Fibroblast of pulmonary artery (primary cell): ENCODE results near the gene SLCO2B1.

Experiments
- DNase-seq: peaks from one replicate; pipeline ENCODE4 v3.0.0-alpha.2; 2010; ENCODE audit warnings: low read depth
- H3K4me3 ChIP-seq: replicated peaks from 2 replicates; pipeline ENCODE4 v1.5.1; 2011; ENCODE audit warnings: low read depth, mild to moderate bottlenecking, control low read depth, low read length, moderate library complexity
- CTCF ChIP-seq: IDR thresholded peaks from 2 replicates; pipeline ENCODE4 v1.5.1; 2011; ENCODE audit warnings: mild to moderate bottlenecking, control low read depth, low read length, inconsistent platforms; ENCODE audit errors: missing control alignments

The SLCO2B1 gene

DNA sequence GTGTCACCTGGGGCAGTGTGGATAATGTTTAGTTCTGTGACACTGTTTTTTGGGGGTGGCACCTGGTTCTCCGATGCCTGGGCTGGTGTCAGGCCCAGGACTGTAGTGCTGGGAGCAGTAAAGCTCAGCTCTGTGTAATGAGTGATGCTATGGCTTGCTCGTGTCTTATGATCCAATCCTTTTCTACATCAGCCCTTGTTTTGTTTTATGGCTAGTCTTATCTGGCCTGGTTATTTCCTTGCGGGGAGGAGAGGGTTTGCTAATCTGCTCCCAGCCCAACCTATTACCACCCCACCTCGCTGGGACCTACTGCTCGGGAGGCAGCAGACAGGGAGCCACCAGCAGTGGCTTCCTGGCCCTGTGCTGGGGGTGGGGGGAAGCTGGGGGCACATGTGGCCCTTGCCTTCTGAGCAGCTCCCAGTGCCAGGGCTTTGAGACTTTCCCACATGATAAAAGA is 54.7 kb downstream of the SLCO2B1 start:
- H3K4me3 ChIP-seq, result no peak overlapping the region
- DNase-seq, result no peak
- no peak for TF ChIP-seq CTCF

DNA sequence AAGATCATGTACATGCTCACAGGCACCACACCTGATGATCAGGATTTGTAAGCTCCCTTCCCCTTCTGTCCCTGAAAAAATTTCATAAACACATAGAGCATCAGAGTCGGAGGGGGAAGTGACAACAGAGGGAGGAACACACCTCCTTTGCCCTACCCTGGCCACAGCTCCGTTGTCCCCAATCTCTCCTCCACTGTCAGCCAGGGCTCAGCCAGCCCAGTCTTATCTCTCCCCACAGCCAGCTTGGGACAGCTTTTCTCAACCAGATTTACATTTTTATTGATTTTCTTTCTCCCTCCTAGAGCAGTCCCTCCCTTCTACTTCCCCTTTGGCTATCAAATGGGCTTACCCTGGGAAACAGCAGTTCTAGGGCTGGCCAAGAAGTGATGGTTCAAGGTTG is 57.5 kb downstream of the SLCO2B1 start:
- DNase-seq, result no peak
- TF ChIP-seq CTCF, result no peak
- H3K4me3 ChIP-seq, result no peak overlapping the region

GRCh38 chr11:75212411-75212810 is 61.5 kb downstream of the SLCO2B1 start:
- no peak for TF ChIP-seq CTCF
- no peak for DNase-seq
- H3K4me3 ChIP-seq, result no peak overlapping the region

DNA sequence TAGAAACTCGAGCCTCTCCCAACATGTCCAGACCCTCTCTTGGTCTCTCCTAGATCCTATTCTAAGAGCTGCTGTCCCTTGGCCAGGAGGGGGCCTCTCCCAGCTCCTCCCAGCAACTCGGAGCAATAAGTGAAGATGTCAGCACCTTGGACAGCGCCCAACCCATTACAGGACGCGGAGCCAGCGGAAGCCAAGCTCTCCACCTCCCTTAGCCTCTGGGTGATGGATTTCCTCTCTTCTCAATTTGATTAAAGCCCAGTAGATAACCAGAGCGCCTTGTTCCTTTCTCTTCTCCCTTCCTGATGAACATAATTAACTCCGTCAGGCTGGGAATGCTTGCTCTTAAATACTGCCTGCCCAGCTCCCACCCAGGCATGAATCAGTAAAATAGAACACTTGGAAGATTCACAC is 63.5 kb downstream of the SLCO2B1 start:
- TF ChIP-seq CTCF, result peak; percentile 56
- peak; percentile 86 for DNase-seq
- no peak overlapping the region for H3K4me3 ChIP-seq

DNA sequence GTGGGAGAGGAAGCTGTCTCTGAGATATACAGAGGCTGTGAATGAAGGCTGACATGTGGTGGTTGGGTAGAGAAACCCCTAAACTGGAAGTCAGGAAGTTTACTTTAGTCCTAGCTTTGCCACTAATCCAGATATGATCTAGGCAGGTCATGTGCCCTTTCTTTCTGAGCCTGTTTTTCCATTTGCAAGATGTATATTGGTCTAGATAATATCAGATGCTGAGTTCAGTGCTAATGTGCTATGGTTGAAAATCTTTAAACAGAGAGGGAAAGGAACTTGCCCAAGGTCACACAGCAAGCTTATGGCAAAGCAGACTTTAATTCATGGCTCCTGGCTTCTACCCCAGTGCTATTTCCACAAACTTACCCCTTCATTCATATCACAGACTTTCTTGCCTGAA is 63.9 kb downstream of the SLCO2B1 start:
- no peak for TF ChIP-seq CTCF
- H3K4me3 ChIP-seq, result no peak overlapping the region
- DNase-seq, result no peak

GRCh38 chr11:75219869-75220268 is 69.0 kb downstream of the SLCO2B1 start:
- no peak overlapping the region for H3K4me3 ChIP-seq
- no peak for TF ChIP-seq CTCF
- DNase-seq, result no peak

- H3K4me3 ChIP-seq, result no peak overlapping the region
- no peak for DNase-seq
- no peak for TF ChIP-seq CTCF
Observed at GRCh38 chr11:75223954-75224643, 73.2 kb downstream of the SLCO2B1 start.
